Measurements from ENCODE around the gene MAP3K7. TPM values are rescaled to one million over a fixed set of nuclear protein-coding genes. Genes with fewer than 3 reads are reported as not detected.
A peak's percentile ranks its signal among the peaks of the same experiment; 100 is the strongest.

The MAP3K7 gene
- total RNA-seq, 1 experiment from 2014 or later, result 32.6 TPM

DNA sequence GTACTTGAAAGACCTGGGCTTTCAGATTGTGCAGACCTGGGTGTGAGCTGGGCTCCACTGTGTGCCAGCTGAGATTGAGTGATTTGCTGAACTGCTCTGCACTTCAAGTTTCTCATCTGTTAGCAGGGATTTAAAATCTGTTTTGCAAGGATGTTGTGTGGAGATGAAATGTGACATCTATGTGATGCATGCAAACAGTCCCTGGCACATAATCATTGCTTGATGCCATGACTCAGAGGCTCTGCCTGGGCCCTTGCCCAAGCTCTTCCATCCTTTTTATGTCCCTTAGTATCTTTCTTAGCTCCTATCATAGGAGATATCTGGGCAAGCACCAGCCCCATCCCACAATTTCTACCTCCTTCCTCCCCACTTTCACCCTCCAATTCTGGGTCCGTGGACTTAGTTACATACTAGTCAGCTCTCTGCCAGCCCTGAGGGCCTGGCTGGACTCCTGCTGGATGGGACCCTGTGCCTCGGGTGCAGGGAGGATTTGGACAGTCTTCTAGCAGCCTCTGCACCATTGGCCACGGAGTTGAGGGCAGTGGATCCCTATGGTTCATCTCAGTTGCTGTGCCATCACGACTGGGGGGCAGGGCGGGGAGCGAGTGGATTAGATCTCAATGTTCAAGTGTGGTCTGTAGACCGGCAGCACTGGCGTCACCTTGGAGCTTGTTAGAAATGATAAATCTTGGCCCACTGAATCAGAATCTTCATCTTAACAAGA is 103.6 kb downstream of the MAP3K7 start:
- Mint-ChIP-seq H3K27me3 (ENCODE audit: insufficient read depth, unreplicated experiment) (no peaks in the 10 kb centered on the region), H3K4me1 (ENCODE audit: insufficient read depth, unreplicated experiment) (peaks cover 15% of the 10 kb centered on the region), H3K4me3 (ENCODE audit: unreplicated experiment) (no peak overlapping the region), H3K36me3 (ENCODE audit: insufficient read depth, unreplicated experiment) (no peaks in the 10 kb centered on the region), H3K27ac (ENCODE audit: low read depth, unreplicated experiment) (no peak overlapping the region), H3K9me3 (ENCODE audit: unreplicated experiment) (no peaks in the 10 kb centered on the region)
- intact Hi-C loops (cut with micrococcal nuclease), result no loop called here
- ChIA-PET CTCF (interaction anchor here (1.3 kb wide), 1 partner anchor 543 kb away, joined by 7 read pairs; no protein-coding TSS in a partner anchor), POLR2A (no interaction called here)
- TF ChIP-seq, protein P1, sequence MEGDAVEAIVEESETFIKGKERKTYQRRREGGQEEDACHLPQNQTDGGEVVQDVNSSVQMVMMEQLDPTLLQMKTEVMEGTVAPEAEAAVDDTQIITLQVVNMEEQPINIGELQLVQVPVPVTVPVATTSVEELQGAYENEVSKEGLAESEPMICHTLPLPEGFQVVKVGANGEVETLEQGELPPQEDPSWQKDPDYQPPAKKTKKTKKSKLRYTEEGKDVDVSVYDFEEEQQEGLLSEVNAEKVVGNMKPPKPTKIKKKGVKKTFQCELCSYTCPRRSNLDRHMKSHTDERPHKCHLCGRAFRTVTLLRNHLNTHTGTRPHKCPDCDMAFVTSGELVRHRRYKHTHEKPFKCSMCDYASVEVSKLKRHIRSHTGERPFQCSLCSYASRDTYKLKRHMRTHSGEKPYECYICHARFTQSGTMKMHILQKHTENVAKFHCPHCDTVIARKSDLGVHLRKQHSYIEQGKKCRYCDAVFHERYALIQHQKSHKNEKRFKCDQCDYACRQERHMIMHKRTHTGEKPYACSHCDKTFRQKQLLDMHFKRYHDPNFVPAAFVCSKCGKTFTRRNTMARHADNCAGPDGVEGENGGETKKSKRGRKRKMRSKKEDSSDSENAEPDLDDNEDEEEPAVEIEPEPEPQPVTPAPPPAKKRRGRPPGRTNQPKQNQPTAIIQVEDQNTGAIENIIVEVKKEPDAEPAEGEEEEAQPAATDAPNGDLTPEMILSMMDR (IDR thresholded peaks at IDR 0.05; ENCODE audit: unreplicated experiment), result no peak
- BruUV-seq (replicated peaks), result no TSS peak
- DNase-seq (ENCODE audit: unreplicated experiment), result peak; percentile 36

DNA sequence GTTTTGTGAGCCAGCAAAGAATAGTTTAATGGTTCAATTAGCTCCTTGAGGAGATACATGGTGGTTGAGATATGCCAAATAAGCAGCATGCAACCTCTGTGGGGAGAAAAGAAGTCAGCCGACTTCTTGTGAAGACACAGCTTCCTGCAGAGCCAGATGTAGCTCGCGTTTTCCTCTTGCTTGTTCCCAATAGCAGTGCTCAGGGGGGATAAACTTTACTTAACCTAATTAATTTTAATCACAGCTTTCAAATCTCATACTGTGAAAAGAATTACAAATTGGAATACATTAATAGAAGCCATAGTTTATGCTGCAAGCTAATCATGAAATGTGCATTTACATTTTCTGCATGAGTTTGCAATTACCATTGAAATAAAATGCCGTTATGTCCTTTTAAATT is 106.2 kb downstream of the MAP3K7 start:
- Mint-ChIP-seq H3K27me3 (ENCODE audit: insufficient read depth, unreplicated experiment) (no peaks in the 10 kb centered on the region), H3K4me1 (ENCODE audit: insufficient read depth, unreplicated experiment) (peaks cover 15% of the 10 kb centered on the region), H3K4me3 (ENCODE audit: unreplicated experiment) (no peak overlapping the region), H3K9me3 (ENCODE audit: unreplicated experiment) (no peaks in the 10 kb centered on the region), H3K27ac (ENCODE audit: low read depth, unreplicated experiment) (no peak overlapping the region), H3K36me3 (ENCODE audit: insufficient read depth, unreplicated experiment) (no peaks in the 10 kb centered on the region)
- BruUV-seq (replicated peaks), result no TSS peak
- DNase-seq (ENCODE audit: unreplicated experiment), result no peak
- CTCF ChIA-PET, result interaction anchor here (0.6 to 10.8 kb wide), 10 partner anchors 10 to 540 kb away, joined by 3 to 200 read pairs (median 6); no protein-coding TSS in a partner anchor
- POLR2A ChIA-PET, result no interaction called here
- TF ChIP-seq, protein P1 (IDR thresholded peaks at IDR 0.05; ENCODE audit: unreplicated experiment), result no peak
- intact Hi-C loops (cut with micrococcal nuclease), result no loop called here

DNA sequence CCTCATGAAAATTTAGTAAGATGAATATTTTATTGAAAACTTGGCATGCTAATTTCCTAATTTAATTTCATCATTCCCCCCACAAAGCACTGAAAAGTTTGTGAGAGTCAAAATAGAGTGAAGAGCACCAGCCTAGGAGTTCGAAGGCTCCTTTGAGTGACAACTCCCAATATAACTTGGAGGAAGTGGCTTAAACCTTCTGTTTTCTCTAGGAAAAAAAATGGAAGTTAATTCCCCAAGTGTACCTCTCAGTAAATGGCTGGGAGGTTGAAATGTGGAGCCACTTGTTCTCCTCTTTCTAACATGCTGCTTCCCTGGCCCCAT is 107.3 kb downstream of the MAP3K7 start:
- Mint-ChIP-seq H3K36me3 (ENCODE audit: insufficient read depth, unreplicated experiment) (no peaks in the 10 kb centered on the region), H3K27me3 (ENCODE audit: insufficient read depth, unreplicated experiment) (no peaks in the 10 kb centered on the region), H3K4me3 (ENCODE audit: unreplicated experiment) (no peak overlapping the region), H3K9me3 (ENCODE audit: unreplicated experiment) (no peaks in the 10 kb centered on the region), H3K27ac (ENCODE audit: low read depth, unreplicated experiment) (peak overlapping the region; percentile 32), H3K4me1 (ENCODE audit: insufficient read depth, unreplicated experiment) (peaks cover 15% of the 10 kb centered on the region)
- no peak for DNase-seq (ENCODE audit: unreplicated experiment)
- POLR2A ChIA-PET, result interaction anchor here (0.8 to 3.0 kb wide), 12 partner anchors 11 to 659 kb away, joined by 3 to 15 read pairs (median 4); partner anchors contain the start of genes BACH2 and MDN1
- TF ChIP-seq, protein P1 (IDR thresholded peaks at IDR 0.05; ENCODE audit: unreplicated experiment), result no peak
- CTCF ChIA-PET, result interaction anchor here (0.5 to 10.8 kb wide), 40 partner anchors 10 to 607 kb away, joined by 3 to 200 read pairs (median 5); no protein-coding TSS in a partner anchor
- intact Hi-C loops (cut with micrococcal nuclease), result loop anchor here (1.0 to 5.0 kb wide), 7 partner anchors 87 to 539 kb away; partner anchors contain the start of gene BACH2
- no TSS peak for BruUV-seq (replicated peaks)

DNA sequence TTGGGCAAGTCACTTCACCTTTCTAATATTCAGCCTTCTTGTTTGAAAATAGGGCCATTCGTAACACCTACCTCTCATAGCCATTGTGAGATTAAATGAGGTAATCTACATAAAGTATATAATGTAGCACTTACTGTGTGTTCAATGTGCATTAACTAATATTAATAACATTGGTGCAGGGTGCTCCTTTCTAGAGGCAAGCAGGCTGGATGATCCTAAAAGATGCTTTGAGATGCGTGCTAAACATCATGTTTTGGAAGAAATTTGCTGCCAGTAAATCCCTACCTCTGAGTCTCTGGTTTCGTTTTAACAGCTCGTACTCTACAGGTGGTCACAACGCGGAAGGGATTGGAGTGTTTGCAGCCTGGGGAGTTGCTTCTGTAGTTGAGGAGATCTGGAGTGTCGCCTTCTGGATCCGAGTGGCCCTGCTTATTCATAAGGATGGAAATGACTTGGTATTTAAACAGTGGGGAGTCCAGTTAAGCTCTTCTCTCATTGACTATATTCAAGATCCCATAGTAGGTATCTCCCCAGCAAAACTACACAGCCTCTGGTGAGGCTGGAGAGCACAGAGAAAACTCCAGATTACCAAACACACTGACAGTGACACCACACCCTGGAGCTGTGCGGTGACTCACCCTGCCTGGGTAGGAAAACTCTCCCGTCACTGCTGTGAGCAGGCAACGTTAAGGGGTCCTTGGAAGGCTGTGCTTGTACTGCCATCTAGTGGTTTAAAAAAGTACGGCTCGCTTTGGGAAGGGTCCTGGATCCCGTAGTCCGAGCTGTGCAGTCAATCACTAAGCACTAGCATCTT is 107.9 kb downstream of the MAP3K7 start:
- DNase-seq (ENCODE audit: unreplicated experiment), result peak; percentile 96
- no TSS peak for BruUV-seq (replicated peaks)
- ChIA-PET CTCF (interaction anchor here (0.5 to 10.8 kb wide), 64 partner anchors 9 to 1047 kb away, joined by 3 to 200 read pairs (median 4); no protein-coding TSS in a partner anchor), POLR2A (interaction anchor here (0.5 to 3.0 kb wide), 13 partner anchors 12 to 659 kb away, joined by 3 to 15 read pairs (median 4); partner anchors contain the start of genes BACH2 and MDN1)
- TF ChIP-seq, protein P1 (IDR thresholded peaks at IDR 0.05; ENCODE audit: unreplicated experiment), result peak; percentile 71
- Mint-ChIP-seq H3K4me1 (ENCODE audit: insufficient read depth, unreplicated experiment) (peaks cover 18% of the 10 kb centered on the region), H3K36me3 (ENCODE audit: insufficient read depth, unreplicated experiment) (no peaks in the 10 kb centered on the region), H3K4me3 (ENCODE audit: unreplicated experiment) (no peak overlapping the region), H3K9me3 (ENCODE audit: unreplicated experiment) (no peaks in the 10 kb centered on the region), H3K27ac (ENCODE audit: low read depth, unreplicated experiment) (peak overlapping the region; percentile 32), H3K27me3 (ENCODE audit: insufficient read depth, unreplicated experiment) (no peaks in the 10 kb centered on the region)
- intact Hi-C loops (cut with micrococcal nuclease), result loop anchor here (1.0 to 5.0 kb wide), 7 partner anchors 86 to 539 kb away; partner anchors contain the start of gene BACH2

Measured in MCF 10A (cell line).